HG03097 (cell line): ENCODE results near the gene USB1.

Experiments used
- ATAC-seq: cut with Tn5 transposase; IDR thresholded peaks from one replicate; pipeline ENCODE4 v1.9.1; 2021; ENCODE audit not compliant: unreplicated experiment, low FRiP score

The USB1 gene

GRCh38 chr16:58013201-58013956 is 12.2 kb downstream of the USB1 start:
- no peak for ATAC-seq

- no peak for ATAC-seq
These were observed 15.7 kb downstream of the USB1 start for GRCh38 chr16:58016840-58017446.

GRCh38 chr16:58018803-58019202 is 17.6 kb downstream of the USB1 start:
- no peak for ATAC-seq

- ATAC-seq, result no peak
These were observed 18.8 kb downstream of the USB1 start for GRCh38 chr16:58019866-58020538.

- no peak for ATAC-seq
These were observed 19.7 kb downstream of the USB1 start for GRCh38 chr16:58020628-58021521.

- ATAC-seq, result no peak
These were observed 20.7 kb downstream of the USB1 start for GRCh38 chr16:58021661-58022551.

- ATAC-seq, result no peak
These were observed 21.6 kb downstream of the USB1 start for GRCh38 chr16:58022601-58023371.

GRCh38 chr16:58024486-58025350 is 23.5 kb downstream of the USB1 start:
- ATAC-seq, result no peak

GRCh38 chr16:58025351-58026138 is 24.3 kb downstream of the USB1 start, which contains the start of gene MMP15:
TSS of gene MMP15 (plus strand) at chr16:58025754. CDS start at chr16:58026351, 597 bp downstream.
- ATAC-seq, result no peak

- ATAC-seq, result no peak
These were observed 25.0 kb downstream of the USB1 start for GRCh38 chr16:58026139-58026704.

- ATAC-seq, result no peak
These were observed 25.5 kb downstream of the USB1 start for GRCh38 chr16:58026705-58027160.

- ATAC-seq, result no peak
These were observed 26.1 kb downstream of the USB1 start for GRCh38 chr16:58027161-58027915.

- ATAC-seq, result no peak
These were observed 26.8 kb downstream of the USB1 start for GRCh38 chr16:58027916-58028455.

- no peak for ATAC-seq
These were observed 27.4 kb downstream of the USB1 start for GRCh38 chr16:58028541-58029070.

GRCh38 chr16:58029410-58029809 is 28.2 kb downstream of the USB1 start:
- no peak for ATAC-seq
